H4 (cell line): ENCODE data around the gene AR. TPM values are rescaled to one million over a fixed set of nuclear protein-coding genes. Genes with fewer than 3 reads are reported as not detected.
A peak's percentile ranks its signal among the peaks of the same experiment; 100 is the strongest.

Experiments
- DNase-seq: peaks from one replicate; pipeline ENCODE4 v3.0.0-alpha.2; 2015; ENCODE audit warnings: low spot score
- total RNA-seq: library from RNA; depleted of rRNA; stranded (reverse); fragments of >200 nt; shearing (Covaris generic); gene quantifications from 2 replicates; pipeline ENCODE4 v1.2.3, GENCODE V29; 2014; rRNA removed

The AR gene, protein sequence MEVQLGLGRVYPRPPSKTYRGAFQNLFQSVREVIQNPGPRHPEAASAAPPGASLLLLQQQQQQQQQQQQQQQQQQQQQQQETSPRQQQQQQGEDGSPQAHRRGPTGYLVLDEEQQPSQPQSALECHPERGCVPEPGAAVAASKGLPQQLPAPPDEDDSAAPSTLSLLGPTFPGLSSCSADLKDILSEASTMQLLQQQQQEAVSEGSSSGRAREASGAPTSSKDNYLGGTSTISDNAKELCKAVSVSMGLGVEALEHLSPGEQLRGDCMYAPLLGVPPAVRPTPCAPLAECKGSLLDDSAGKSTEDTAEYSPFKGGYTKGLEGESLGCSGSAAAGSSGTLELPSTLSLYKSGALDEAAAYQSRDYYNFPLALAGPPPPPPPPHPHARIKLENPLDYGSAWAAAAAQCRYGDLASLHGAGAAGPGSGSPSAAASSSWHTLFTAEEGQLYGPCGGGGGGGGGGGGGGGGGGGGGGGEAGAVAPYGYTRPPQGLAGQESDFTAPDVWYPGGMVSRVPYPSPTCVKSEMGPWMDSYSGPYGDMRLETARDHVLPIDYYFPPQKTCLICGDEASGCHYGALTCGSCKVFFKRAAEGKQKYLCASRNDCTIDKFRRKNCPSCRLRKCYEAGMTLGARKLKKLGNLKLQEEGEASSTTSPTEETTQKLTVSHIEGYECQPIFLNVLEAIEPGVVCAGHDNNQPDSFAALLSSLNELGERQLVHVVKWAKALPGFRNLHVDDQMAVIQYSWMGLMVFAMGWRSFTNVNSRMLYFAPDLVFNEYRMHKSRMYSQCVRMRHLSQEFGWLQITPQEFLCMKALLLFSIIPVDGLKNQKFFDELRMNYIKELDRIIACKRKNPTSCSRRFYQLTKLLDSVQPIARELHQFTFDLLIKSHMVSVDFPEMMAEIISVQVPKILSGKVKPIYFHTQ
- 6.5 and 7.6 TPM in 2 replicates for total RNA-seq

DNA sequence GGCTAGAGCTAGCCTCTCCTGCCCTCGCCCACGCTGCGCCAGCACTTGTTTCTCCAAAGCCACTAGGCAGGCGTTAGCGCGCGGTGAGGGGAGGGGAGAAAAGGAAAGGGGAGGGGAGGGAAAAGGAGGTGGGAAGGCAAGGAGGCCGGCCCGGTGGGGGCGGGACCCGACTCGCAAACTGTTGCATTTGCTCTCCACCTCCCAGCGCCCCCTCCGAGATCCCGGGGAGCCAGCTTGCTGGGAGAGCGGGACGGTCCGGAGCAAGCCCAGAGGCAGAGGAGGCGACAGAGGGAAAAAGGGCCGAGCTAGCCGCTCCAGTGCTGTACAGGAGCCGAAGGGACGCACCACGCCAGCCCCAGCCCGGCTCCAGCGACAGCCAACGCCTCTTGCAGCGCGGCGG lies at the start of gene AR:
AR (plus strand) TSS at position 204 of the 400 bp plus-strand sequence. CDS start 1,126 bp downstream, outside the sequence.
- peak; percentile 75 for DNase-seq

DNA sequence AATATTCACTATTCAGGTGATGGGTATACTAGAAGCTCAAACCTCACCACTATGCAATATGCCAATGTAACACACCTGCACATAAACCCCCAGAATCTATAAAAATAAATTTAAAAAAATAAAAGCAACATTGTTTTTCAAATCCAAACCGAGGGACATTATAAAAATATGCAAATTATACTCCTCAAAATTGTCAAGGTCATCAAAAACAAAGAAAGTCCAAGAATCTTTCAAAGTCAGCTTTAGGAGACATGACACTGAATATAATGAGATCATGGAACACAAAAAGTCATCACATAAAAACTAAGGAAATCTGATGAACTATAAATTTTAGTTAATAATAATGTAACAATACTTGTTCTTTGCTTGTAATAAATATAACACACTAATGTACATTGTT lies 43.2 kb upstream of the AR start:
- DNase-seq, result no peak

DNA sequence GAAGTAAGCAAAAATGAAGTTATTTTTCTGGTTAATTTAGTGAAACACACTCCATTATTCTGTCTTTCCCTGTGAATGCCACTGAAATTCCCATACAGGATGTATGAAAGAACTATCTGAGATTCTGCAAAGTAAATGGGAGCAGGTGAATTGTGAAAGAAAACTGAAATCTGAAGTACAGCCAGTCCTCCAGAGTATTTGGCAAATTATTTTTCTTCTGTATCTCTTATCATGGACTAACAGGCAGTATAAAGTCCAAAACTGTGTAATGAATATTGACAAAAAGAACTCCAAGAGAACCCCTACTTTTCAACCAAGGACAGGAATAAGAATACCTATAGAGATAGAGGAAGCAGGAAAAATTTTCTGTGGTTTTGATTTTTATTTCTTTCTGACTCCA lies 40.8 kb upstream of the AR start:
- no peak for DNase-seq

DNA sequence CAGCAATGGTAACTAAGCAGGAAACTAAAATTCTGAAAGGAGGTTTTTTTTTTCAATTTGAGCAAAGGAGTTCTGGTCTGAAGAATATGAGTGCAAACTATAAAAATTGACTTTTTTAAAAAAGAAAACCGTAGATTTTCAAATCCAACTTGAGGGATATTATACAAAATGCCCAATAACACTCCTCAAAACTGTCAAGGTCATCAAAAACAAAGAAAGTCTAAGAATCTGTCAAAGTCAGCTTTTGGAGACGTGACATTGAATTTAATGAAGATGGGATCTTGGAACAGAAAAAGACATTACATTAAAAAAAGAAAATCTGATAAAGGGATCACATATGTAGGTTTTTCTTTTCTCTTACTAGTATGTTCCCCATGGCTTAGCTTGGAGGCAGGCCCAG lies 40.4 kb upstream of the AR start:
- DNase-seq, result no peak

DNA sequence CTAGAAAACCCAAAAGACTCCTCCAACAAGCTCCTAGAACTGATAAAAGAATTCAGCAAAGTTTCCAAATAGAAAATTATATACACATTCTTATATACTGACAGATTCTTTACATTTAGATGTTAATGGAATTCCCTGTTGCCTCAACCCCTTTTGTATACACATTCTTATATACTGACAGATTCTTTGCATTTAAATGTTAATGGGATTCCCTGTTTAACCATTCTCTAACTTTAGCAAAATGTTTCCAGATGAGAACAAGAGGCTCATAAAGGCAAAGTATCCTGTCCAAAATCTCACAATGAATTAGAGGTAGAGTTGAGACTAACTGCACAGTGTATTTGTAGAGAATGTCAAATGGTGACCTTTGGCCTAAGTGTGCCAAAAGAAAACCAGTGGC lies 23.1 kb upstream of the AR start:
- no peak for DNase-seq

DNA sequence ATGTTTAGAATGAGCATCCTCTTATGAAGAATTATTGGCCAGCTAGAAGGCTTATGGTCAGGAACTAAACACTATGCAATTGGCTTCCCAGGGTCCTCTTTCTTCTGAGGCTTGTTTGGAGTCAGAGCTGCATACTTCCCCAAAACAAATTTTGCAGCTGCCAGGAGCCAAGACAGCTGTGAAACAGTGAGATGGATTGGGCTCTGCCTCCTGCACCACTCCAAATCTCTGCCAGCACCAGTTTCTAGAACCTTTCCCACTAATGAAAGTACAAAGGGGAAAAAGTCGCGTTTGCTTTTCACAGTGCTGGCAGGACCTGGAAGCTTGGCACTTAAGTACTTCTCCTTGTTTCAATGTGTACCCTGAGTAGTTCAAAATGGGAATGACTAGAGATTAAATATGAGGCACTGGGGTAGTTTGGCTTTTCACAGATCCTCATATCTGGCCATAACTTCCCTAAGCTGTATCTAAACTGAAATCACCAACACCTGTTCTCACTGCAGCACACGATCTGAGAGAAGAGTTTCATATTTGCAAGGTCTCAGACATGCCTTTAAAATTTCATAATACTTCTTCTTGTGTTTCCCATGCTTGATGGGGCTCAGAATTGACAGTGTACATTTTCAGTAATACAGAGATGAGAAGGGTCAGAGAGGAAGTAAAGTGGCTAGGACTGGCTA lies 20.7 kb upstream of the AR start:
- DNase-seq, result no peak

DNA sequence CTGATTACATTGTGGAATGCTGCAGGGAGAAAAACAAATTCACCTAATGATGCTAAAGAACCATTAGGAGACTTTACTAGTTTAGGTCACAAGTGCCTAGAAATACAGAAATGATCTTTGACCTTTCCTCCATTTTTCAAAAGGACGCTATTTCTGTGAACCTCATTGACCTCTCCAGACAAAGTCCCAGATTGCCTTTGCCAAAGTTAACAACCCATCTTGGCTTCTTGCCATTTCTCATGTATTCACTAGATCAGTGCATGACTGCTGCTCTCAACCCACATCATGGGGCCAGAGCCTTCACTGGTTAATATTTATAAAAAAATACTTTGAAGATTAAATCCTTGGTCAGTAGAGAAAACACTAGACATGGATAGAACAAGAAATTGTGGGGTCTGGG lies 19.9 kb upstream of the AR start:
- DNase-seq, result no peak

DNA sequence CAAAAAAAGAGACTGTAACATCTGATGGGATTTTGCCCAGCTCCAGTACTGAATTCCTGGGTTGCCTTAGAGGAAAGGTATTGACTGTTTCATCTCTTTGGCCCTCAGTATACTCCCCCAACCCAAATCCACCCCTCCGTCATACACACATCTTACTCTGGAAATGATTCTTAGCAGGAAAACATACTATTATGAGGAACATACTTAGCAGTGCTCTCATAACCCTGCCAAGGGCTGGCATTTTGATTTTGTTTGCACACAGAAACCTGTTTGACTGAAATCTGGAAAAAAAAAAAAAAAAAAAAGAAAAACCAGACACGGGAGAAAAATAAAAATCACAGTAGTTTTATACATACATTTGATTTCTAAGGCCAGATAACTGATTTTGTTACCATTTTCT lies 19.4 kb upstream of the AR start:
- no peak for DNase-seq

DNA sequence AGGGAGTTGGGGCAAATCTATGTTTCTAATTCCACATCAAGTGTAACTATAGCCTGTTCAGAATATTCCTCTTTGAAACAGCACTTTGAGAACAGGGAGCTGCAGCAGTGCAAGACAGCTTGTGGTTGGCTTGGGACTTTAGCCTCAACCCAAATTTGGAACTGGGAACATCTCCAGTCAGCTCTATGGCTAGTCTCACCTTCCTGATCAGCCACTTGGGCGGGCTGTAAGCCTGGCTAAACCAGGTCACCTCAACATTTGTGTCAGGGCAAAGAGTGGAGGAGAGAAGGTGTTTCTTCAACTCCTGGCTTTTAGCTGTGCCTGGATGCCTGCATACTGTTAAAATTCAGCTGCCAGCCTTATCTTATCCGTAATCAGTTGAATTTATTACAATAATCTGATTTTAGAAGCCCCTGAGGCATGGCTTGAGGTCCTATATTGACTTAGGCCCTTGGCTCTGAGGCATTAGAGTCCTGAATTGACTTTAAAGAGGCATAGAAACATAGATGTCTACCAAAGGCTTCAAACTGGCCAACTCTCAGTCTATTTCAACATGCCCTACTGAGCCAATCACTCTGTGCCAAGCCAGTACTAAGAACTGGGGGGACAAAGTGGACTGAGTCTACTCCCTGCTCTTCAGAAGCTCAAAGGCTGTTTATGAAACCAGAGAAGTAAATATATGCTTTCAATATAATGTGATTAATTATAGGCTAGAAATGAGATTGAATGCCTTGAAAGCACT lies 18.7 kb upstream of the AR start:
- no peak for DNase-seq

DNA sequence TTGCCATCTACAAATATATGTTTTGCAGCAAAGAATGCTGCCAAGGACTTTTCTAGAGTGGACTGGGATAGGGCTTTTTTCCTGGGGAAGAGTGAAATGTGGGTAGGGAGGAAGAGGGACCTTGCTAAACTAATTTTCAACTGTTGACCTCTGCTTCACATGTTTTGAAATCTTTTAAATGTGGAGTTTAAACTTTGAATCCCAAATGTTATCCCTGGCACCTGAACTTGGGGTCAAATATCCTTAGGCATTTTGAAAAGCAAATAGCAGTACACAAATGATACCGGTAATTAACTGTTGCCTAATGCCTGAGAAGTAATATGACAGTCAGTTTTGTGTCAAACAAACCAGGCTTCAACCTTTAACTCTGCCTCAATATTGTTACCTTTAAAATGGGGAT lies 7.3 kb upstream of the AR start:
- DNase-seq, result no peak

DNA sequence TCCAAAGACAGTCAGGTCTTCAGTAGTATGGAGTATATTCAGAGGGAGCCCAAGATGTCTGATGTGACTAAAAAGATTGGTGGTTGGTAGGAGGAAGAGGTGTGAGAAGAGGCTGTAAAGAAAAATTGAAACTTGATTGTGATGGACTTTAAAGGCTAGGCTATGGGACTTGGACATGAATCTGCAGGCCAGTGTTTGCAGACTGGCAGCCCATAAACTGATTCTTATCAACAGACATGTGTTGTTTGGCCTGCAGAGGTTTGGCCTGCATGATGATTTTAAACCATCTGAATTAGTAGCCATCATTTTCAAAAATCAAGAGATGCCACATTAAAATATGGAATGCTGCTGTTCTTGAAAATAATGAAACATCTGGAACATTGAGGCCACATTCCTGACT lies 5.4 kb upstream of the AR start:
- no peak for DNase-seq

DNA sequence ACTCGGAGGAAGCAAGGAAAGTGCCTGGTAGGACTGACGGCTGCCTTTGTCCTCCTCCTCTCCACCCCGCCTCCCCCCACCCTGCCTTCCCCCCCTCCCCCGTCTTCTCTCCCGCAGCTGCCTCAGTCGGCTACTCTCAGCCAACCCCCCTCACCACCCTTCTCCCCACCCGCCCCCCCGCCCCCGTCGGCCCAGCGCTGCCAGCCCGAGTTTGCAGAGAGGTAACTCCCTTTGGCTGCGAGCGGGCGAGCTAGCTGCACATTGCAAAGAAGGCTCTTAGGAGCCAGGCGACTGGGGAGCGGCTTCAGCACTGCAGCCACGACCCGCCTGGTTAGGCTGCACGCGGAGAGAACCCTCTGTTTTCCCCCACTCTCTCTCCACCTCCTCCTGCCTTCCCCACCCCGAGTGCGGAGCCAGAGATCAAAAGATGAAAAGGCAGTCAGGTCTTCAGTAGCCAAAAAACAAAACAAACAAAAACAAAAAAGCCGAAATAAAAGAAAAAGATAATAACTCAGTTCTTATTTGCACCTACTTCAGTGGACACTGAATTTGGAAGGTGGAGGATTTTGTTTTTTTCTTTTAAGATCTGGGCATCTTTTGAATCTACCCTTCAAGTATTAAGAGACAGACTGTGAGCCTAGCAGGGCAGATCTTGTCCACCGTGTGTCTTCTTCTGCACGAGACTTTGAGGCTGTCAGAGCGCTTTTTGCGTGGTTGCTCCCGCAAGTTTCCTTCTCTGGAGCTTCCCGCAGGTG lies 637 bp downstream of the AR start:
- peak; percentile 13 for DNase-seq

DNA sequence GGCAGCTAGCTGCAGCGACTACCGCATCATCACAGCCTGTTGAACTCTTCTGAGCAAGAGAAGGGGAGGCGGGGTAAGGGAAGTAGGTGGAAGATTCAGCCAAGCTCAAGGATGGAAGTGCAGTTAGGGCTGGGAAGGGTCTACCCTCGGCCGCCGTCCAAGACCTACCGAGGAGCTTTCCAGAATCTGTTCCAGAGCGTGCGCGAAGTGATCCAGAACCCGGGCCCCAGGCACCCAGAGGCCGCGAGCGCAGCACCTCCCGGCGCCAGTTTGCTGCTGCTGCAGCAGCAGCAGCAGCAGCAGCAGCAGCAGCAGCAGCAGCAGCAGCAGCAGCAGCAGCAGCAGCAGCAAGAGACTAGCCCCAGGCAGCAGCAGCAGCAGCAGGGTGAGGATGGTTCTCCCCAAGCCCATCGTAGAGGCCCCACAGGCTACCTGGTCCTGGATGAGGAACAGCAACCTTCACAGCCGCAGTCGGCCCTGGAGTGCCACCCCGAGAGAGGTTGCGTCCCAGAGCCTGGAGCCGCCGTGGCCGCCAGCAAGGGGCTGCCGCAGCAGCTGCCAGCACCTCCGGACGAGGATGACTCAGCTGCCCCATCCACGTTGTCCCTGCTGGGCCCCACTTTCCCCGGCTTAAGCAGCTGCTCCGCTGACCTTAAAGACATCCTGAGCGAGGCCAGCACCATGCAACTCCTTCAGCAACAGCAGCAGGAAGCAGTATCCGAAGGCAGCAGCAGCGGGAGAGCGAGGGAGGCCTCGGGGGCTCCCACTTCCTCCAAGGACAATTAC lies 1.4 kb downstream of the AR start:
- DNase-seq, result peak; percentile 14

DNA sequence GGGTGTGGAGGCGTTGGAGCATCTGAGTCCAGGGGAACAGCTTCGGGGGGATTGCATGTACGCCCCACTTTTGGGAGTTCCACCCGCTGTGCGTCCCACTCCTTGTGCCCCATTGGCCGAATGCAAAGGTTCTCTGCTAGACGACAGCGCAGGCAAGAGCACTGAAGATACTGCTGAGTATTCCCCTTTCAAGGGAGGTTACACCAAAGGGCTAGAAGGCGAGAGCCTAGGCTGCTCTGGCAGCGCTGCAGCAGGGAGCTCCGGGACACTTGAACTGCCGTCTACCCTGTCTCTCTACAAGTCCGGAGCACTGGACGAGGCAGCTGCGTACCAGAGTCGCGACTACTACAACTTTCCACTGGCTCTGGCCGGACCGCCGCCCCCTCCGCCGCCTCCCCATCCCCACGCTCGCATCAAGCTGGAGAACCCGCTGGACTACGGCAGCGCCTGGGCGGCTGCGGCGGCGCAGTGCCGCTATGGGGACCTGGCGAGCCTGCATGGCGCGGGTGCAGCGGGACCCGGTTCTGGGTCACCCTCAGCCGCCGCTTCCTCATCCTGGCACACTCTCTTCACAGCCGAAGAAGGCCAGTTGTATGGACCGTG lies 2.2 kb downstream of the AR start:
- DNase-seq, result peak; percentile 9

DNA sequence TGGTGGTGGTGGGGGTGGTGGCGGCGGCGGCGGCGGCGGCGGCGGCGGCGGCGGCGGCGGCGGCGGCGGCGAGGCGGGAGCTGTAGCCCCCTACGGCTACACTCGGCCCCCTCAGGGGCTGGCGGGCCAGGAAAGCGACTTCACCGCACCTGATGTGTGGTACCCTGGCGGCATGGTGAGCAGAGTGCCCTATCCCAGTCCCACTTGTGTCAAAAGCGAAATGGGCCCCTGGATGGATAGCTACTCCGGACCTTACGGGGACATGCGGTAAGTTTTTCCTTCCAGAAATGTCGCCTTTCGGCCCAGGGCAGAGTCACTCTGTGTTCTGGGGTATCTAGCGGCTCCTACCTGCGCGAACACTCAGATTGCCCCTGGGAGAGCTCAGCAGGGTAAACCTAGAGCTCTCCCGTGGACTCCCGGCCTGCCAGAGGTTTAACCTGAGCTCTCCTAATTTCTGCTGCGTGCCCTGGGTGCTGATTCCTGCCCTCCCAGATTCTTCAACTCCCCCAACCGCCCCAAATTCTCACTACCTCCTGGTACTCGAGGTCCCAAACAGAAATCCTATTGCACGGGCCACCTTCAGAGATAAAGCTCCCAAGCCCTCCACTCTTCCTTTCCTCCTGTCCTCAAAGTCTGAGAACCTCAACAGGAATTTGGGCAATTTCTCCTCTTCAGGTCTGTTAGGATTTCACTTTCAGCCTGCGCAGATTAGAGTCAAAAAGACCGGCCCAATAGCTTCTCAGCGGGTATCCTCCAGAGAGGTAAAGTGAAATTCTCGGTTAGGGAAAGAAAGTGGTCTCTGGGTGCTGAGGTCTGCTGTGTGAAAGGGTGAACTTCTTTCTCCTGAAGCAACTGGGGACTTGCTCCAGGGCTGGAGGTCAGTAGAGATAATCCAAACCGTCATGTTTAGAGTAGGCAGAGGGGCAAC lies 2.9 kb downstream of the AR start:
- no peak for DNase-seq

DNA sequence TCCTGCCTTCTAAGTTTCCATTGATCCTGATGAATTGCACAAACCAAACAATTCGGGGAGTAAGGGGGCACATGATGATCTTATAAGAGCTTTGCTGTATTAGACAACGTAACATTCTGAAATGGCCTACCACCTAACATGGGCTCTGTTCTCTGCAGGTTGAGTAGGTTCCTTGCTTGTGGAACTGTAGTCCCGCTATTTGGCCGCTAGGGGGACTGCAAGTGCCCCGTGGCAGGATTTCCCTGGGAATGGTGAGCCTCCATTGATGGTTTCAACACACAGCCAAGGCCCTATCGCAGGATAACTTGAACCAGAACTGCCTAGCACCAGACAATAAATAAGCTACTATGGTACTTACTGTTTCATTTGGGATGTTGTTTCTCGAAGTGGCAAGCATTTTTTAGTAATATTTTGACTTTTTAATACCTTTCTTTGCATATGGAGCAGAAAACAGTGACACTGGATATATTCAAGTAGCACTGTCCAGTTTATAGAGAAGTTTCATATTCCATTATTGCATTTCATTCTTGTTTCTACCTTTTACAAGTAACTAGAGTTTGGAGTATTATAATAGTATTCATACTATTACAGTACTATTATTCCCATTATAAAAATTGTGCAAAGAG lies 11.9 kb downstream of the AR start:
- peak; percentile 40 for DNase-seq

DNA sequence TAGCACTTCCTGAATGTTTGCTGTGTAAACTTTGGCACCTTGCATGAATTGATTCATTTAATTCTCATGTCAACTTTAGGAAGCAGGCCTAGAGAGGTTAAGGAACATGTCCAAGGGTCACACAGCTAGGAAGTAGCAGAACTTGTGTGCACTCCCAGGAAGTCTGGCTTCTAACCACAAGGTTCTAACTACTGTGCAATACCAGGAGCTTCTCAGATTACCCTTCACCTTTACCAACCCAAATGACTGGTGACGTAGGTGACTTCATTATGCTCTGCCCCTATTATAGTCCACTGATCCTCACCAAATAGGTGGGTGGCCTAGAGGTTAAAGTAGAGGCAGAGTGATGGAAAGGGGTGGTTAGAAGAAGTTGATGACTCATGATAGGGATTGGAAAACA lies 14.4 kb downstream of the AR start:
- DNase-seq, result peak; percentile 16
